AG04449 (cell line): ENCODE measurements around the gene S1PR2.

Experiments
- CTCF ChIA-PET: fragments of 350-600 bp; formaldehyde crosslinking; extraction: SDS; loops from one replicate; lab custom pipeline; 2021; ENCODE audit warnings: antibody characterized with exemption; lab: Yijun Ruan, JAX
- POLR2A ChIA-PET: fragments of 400-600, 350-600 bp; formaldehyde crosslinking; extraction: SDS; loops from one replicate; lab custom pipeline; 2020; ENCODE audit warnings: antibody characterized with exemption, inconsistent platforms; lab: Yijun Ruan, JAX
- DNase-seq: peaks from one replicate; pipeline ENCODE4 v3.0.0-alpha.2; 2010; ENCODE audit warnings: low read depth, low spot score
- H3K4me3 ChIP-seq: 2 replicates; pipeline ENCODE4 v1.5.1; 2011; ENCODE audit warnings: low read depth, mild to moderate bottlenecking, control low read depth, low read length
- CTCF ChIP-seq: IDR thresholded peaks from one replicate; pipeline ENCODE4 v1.5.1; 2011; ENCODE audit warnings: mild to moderate bottlenecking, moderate library complexity, low read length, control low read depth, inconsistent platforms; ENCODE audit not compliant: insufficient read depth; ENCODE audit errors: missing control alignments

S1PR2 gene

GRCh38 chr19:10193790-10194499 is 37.2 kb downstream of the S1PR2 start:
- peak overlapping the region; percentile 94 for H3K4me3 ChIP-seq
- no peak for TF ChIP-seq CTCF
- CTCF ChIA-PET: interaction anchor here (1.6 to 2.1 kb wide), 3 partner anchors 56 to 65 kb away, joined by 5 to 8 read pairs (median 7); no protein-coding TSS in a partner anchor
- no peak for DNase-seq
- POLR2A ChIA-PET: interaction anchor here (0.6 to 0.7 kb wide), 2 partner anchors 11 to 502 kb away, joined by 3 to 4 read pairs; no protein-coding TSS in a partner anchor

- ChIA-PET CTCF (interaction anchor here (2.1 kb wide), 1 partner anchor 57 kb away, joined by 7 read pairs; no protein-coding TSS in a partner anchor), POLR2A (no interaction called here)
- no peak for DNase-seq
- no peak for TF ChIP-seq CTCF
- H3K4me3 ChIP-seq: no peak overlapping the region
Measured at GRCh38 chr19:10192922-10193321, 38.2 kb downstream of the S1PR2 start.

- no peak for TF ChIP-seq CTCF
- no peak overlapping the region for H3K4me3 ChIP-seq
- DNase-seq: peak; percentile 76
- CTCF ChIA-PET: interaction anchor here (1.4 to 3.1 kb wide), 2 partner anchors 59 to 93 kb away, joined by 3 to 11 read pairs; no protein-coding TSS in a partner anchor
- POLR2A ChIA-PET: no interaction called here
Measured at GRCh38 chr19:10191347-10191746, 39.8 kb downstream of the S1PR2 start.

- ChIA-PET POLR2A (no interaction called here), CTCF (interaction anchor here (1.8 to 3.1 kb wide), 2 partner anchors 60 to 69 kb away, joined by 4 to 11 read pairs; no protein-coding TSS in a partner anchor)
- no peak for TF ChIP-seq CTCF
- no peak for DNase-seq
- no peak overlapping the region for H3K4me3 ChIP-seq
Measured at GRCh38 chr19:10190026-10190425, 41.1 kb downstream of the S1PR2 start.

GRCh38 chr19:10189616-10190015 is 41.5 kb downstream of the S1PR2 start:
- POLR2A ChIA-PET: no interaction called here
- no peak overlapping the region for H3K4me3 ChIP-seq
- CTCF ChIA-PET: interaction anchor here (1.8 to 3.1 kb wide), 2 partner anchors 61 to 69 kb away, joined by 4 to 11 read pairs; no protein-coding TSS in a partner anchor
- TF ChIP-seq CTCF: no peak
- no peak for DNase-seq

- no peak for DNase-seq
- no peak for TF ChIP-seq CTCF
- H3K4me3 ChIP-seq: no peak overlapping the region
- POLR2A ChIA-PET: interaction anchor here (0.6 kb wide), 1 partner anchor 10 kb away, joined by 4 read pairs; no protein-coding TSS in a partner anchor
- CTCF ChIA-PET: interaction anchor here (1.9 kb wide), 1 partner anchor 62 kb away, joined by 11 read pairs; no protein-coding TSS in a partner anchor
Measured at GRCh38 chr19:10187315-10187714, 43.8 kb downstream of the S1PR2 start.
